H1 (cell line): ENCODE data around the gene HS6ST3. TPM values are rescaled to one million over a fixed set of nuclear protein-coding genes. Genes with fewer than 3 reads are reported as not detected.

Source experiments
- BCL11A ChIP-seq, 2 experiments: IDR thresholded peaks; one replicate each; pipeline ENCODE4 v1.6.1; 2011; ENCODE audit warnings: low read depth in 2 of 2, low read length in 2 of 2, mild to moderate bottlenecking in 2 of 2
- CHD7 ChIP-seq: fragments of 300-600 bp; sonication (generic); IDR thresholded peaks from 2 replicates; pipeline ENCODE4 v1.7.1; 2012; ENCODE audit warnings: low read length, moderate library complexity, mild to moderate bottlenecking, inconsistent platforms; ENCODE audit not compliant: insufficient replicate concordance
- EP300 ChIP-seq, 2 experiments: IDR thresholded peaks; 1 replicate in 1 of 2; 2 replicates in 1 of 2; pipeline ENCODE4 v1.6.1; 2011 to 2012; ENCODE audit warnings: low read depth in 2 of 2, low read length in 2 of 2, mild to moderate bottlenecking in 2 of 2, borderline replicate concordance in 1 of 2, inconsistent platforms in 1 of 2, moderate library complexity in 1 of 2
- HDAC6 ChIP-seq: IDR thresholded peaks from one replicate; pipeline ENCODE4 v1.7.1; 2012; ENCODE audit warnings: low read depth, mild to moderate bottlenecking, inconsistent platforms, low read length, moderate library complexity
- SP1 ChIP-seq: IDR thresholded peaks from 2 replicates; pipeline ENCODE4 v1.6.1; 2011; ENCODE audit warnings: low read depth, low read length
- polyA plus RNA-seq, 7 experiments: library from polyadenylated mRNA; depleted of rRNA in 3 of 7; stranded (reverse) in 5 of 7; unstranded in 2 of 7; fragments of >200 nt in 5 of 7; fragments of 200-250 nt in 2 of 7; gene quantifications; 1 replicate in 5 of 7; 2 replicates in 1 of 7; 4 replicates in 1 of 7; pipeline versions ENCODE4 v1.2.1 to v1.2.3, GENCODE V29; 2011 to 2013; ENCODE audit warnings: missing spikeins in 2 of 7, mixed read lengths in 2 of 7
- total RNA-seq: library from RNA; stranded (reverse); fragmentation: NEBNext Ultra II Directional; extraction: Animal tissue kit (Norgen Biotek cat#: 25700); gene quantifications from 2 replicates; pipeline ENCODE4 v1.2.1, GENCODE V29; 2021

Gene HS6ST3
- total and polyA plus RNA-seq, 2 of the 8 experiments (the other 6 are each of a cell fraction or from before 2014, with no cell fraction given), result 0.45 to 1.2 TPM

GRCh38 chr13:96849091-96849490 lies 759.2 kb downstream of the HS6ST3 start (continued):
- TF ChIP-seq EP300 (IDR thresholded peaks at IDR 0.05; ENCODE audit: borderline replicate concordance in 1 of 2, low read depth in 2 of 2, low read length in 2 of 2) (no peak), HDAC6 (no peak), BCL11A (IDR thresholded peaks at IDR 0.05; ENCODE audit: low read depth in 2 of 2, low read length in 2 of 2) (no peak), CHD7 (no peak), SP1 (no peak)
